Peyer's patch (tissue), 4 donors: ENCODE results near the gene FILIP1L. TPM values are rescaled to one million over a fixed set of nuclear protein-coding genes. Genes with fewer than 3 reads are reported as not detected.

Source experiments
- DNase-seq, 3 donors: peaks; one replicate each; pipeline ENCODE4 v3.0.0-alpha.2; 2017 to 2019
- H3K27ac ChIP-seq, 4 donors: fragments of 200-600 bp; sonication (generic); one replicate each; pipeline ENCODE4 v1.5.1; 2016 to 2019
- H3K27me3 ChIP-seq, 2 donors: fragments of 200-600 bp; sonication (generic); one replicate each; pipeline ENCODE4 v1.5.1; 2019
- H3K36me3 ChIP-seq, 3 donors: fragments of 200-600 bp; sonication (generic); one replicate each; pipeline ENCODE4 v1.5.1; 2016 to 2019
- H3K4me1 ChIP-seq, 4 donors: fragments of 200-600 bp; sonication (generic); one replicate each; pipeline ENCODE4 v1.5.1; 2016 to 2019
- H3K4me3 ChIP-seq, 4 donors: fragments of 200-600 bp; sonication (generic); 1 replicate in 3 of 4; 2 replicates in 1 of 4; pipeline ENCODE4 v1.5.1; 2016 to 2019; ENCODE audit warnings: mild to moderate bottlenecking in 1 of 4
- H3K9me3 ChIP-seq, 4 donors: fragments of 200-600 bp; sonication (generic); one replicate each; pipeline ENCODE4 v1.5.1; 2016 to 2019; ENCODE audit warnings: mild to moderate bottlenecking in 1 of 4
- CTCF ChIP-seq, 6 experiments: fragments of 450-650 bp in 4 of 6; fragments of 200-600 bp in 2 of 6; sonication (generic) in 1 of 6; IDR thresholded peaks; one replicate each; pipeline ENCODE4 v1.5.1; 2017 to 2019; ENCODE audit warnings: antibody characterized with exemption in 6 of 6, mild to moderate bottlenecking in 3 of 6, moderate library complexity in 1 of 6
- POLR2A ChIP-seq, 2 donors: fragments of 450-650 bp; IDR thresholded peaks; one replicate each; pipeline ENCODE4 v1.5.1; 2017; ENCODE audit warnings: antibody characterized with exemption in 2 of 2, mild to moderate bottlenecking in 2 of 2, moderate library complexity in 2 of 2
- total RNA-seq, 4 donors: library from RNA; depleted of rRNA; stranded (reverse); fragments of >200 nt; gene quantifications; one replicate each; pipeline ENCODE4 v1.1.0, GENCODE V29; 2016

Gene FILIP1L
- total RNA-seq, 4 donors from 2014 or later = 5.3 to 69.3 (median 13.1) TPM

DNA sequence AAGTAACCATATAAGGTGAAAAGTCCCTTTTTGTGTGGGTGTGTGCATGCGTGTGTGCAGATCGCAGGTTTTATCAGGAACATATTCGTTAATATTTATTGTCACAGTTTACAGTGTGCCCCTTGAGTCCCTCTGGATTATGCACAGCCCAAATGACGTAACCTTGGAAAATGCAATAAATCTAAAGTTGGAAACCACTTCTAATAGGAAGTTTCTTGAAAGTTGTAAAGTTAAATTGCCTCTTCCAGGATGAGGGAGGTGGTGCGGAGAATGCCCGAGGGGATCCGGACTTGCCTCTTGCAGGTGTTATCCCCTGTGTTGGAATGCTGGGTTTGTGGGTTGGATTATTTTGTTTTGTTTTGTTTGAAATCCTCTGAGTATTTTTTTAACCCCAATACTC is 153.4 kb downstream of the FILIP1L start:
- Histone ChIP-seq H3K9me3 (no peaks in the 10 kb centered on the region), H3K4me3 (peak overlapping the region in 1 of 4 donors; percentile 16), H3K27me3 (no peaks in the 10 kb centered on the region), H3K36me3 (no peaks in the 10 kb centered on the region), H3K27ac (peak overlapping the region in 2 of 4 donors; percentile 25 to 55), H3K4me1 (no peaks in the 10 kb centered on the region)
- DNase-seq = no peak
- TF ChIP-seq POLR2A (IDR thresholded peaks at IDR 0.05) (no peak), CTCF (IDR thresholded peaks at IDR 0.05) (no peak)

GRCh38 chr3:99960123-99960878 is 154.0 kb downstream of the FILIP1L start:
- no peak for TF ChIP-seq POLR2A (IDR thresholded peaks at IDR 0.05)
- TF ChIP-seq CTCF (IDR thresholded peaks at IDR 0.05) = no peak
- H3K4me3 ChIP-seq = no peak overlapping the region
- DNase-seq = no peak
- peak overlapping the region in 2 of 4 donors; percentile 25 to 55 for H3K27ac ChIP-seq
- no peaks in the 10 kb centered on the region for H3K4me1 ChIP-seq
- H3K9me3 ChIP-seq = no peaks in the 10 kb centered on the region
- H3K36me3 ChIP-seq = no peaks in the 10 kb centered on the region
- no peaks in the 10 kb centered on the region for H3K27me3 ChIP-seq

DNA sequence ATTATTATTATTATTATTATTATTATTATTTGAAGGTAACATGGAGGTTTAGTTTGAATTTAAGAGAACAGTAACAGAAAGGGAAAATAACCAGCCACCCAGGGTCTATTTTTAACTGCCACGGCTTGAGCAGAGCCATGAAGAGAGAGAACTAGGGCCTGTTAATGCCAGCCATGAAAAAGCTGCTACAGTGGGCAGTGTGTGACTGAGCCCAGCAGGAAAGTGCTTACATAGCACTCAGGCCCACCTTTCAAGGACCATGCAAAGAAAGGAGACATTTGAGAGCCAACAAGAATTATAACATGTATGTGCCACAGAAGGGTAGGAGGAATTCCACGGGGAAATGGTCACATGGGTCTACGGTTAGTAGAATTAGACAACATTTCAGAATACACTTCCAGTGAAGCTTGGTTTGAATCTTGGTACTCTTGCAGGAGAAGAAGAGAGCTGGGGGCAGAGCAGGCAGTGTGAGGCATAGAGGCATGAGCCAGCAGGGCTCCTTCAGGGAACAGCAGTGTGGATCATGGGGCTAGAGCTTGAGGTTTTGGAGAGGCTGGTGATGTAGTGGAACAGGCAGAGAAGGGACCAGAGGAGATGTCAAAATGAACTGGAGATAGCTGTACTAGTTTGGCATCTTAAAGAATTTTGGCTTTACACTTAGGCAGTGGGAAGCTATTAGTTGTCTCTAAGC is 155.9 kb downstream of the FILIP1L start:
- H3K36me3 ChIP-seq = no peaks in the 10 kb centered on the region
- no peak overlapping the region for H3K4me3 ChIP-seq
- no peaks in the 10 kb centered on the region for H3K27me3 ChIP-seq
- no peak for DNase-seq
- no peak overlapping the region for H3K27ac ChIP-seq
- no peaks in the 10 kb centered on the region for H3K4me1 ChIP-seq
- H3K9me3 ChIP-seq = no peaks in the 10 kb centered on the region
- TF ChIP-seq POLR2A (IDR thresholded peaks at IDR 0.05) (no peak), CTCF (IDR thresholded peaks at IDR 0.05) (no peak)

DNA sequence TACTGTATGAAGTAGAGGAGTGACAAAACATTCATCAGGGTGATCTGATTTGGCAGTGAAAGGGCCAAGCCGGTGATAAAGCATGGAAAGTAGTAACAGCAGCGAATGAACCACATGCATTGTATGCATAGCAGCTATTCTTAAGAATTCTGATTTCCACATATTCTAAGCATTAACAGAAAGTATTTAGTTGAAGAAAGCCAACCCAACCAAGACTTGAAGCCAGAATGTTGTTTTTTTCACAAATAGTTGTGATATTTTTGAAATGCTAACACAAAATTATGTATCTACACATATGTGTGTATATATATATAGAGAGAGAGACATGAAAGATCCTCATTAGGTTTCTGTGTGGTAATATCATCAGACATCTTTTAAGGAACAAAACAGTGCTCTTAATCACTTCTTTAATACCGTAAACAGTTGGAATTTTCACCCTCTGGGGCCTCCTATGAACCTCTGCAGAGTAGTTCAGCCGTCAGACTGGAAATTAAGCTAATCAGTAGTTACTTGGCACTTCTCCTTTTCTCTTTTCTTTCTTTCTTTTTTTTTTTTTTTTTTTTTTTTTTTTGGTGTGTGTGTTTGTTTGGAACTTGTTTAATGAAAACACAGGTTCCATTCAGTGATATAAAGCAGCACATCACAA is 157.0 kb downstream of the FILIP1L start:
- TF ChIP-seq POLR2A (IDR thresholded peaks at IDR 0.05) (no peak), CTCF (IDR thresholded peaks at IDR 0.05) (no peak)
- Histone ChIP-seq H3K4me1 (no peaks in the 10 kb centered on the region), H3K27me3 (no peaks in the 10 kb centered on the region), H3K4me3 (no peak overlapping the region), H3K36me3 (no peaks in the 10 kb centered on the region), H3K27ac (no peak overlapping the region), H3K9me3 (no peaks in the 10 kb centered on the region)
- DNase-seq = no peak

DNA sequence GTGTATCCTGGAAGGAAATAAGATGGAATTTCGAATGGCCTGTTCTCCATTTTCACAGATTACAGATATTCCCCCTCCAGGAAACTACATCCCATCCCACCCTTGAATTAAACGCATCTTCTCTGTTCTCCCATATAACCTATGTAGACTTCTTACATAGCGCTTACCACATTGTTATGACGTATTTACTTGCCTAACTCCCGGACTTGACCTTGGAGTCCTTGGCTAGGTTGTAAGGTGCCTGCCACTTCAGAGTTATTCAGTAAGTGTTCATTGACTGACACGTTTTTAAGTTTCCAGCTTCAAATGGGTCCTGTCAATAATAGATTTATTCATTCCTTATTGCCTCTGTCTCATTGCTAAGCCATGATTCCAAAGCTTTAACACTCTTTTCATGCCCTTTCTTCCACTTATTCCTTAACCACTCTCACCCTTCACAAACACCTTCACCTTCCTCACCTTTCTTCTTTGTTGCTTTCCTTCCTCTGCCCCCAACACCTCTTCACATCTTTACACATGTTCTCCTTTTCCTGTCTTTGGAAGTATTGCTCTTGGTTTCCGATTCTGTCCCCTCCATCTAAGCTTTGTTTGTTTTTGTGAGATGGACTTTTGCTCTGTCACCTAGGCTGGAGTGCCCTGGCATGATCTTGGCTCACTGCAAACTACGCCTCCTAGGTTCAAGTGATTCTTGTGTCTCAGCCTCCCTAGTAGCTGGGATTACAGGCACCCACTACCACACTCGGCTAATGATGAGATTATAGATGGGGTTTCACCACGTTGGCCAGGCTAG is 158.3 kb downstream of the FILIP1L start:
- H3K4me3 ChIP-seq = no peak overlapping the region
- H3K27me3 ChIP-seq = no peaks in the 10 kb centered on the region
- TF ChIP-seq POLR2A (IDR thresholded peaks at IDR 0.05) (no peak), CTCF (IDR thresholded peaks at IDR 0.05) (no peak)
- H3K4me1 ChIP-seq = no peaks in the 10 kb centered on the region
- no peaks in the 10 kb centered on the region for H3K9me3 ChIP-seq
- H3K27ac ChIP-seq = no peak overlapping the region
- no peaks in the 10 kb centered on the region for H3K36me3 ChIP-seq
- DNase-seq = no peak
